ENCODE data around the gene LRRC8B. TPM values are rescaled to one million over a fixed set of nuclear protein-coding genes. Genes with fewer than 3 reads are reported as not detected.

LRRC8B gene
- polyA plus RNA-seq, 1 donor (not counting 4 experiments of a cell fraction or from before 2014, with no cell fraction given) = 1.5 TPM

DNA sequence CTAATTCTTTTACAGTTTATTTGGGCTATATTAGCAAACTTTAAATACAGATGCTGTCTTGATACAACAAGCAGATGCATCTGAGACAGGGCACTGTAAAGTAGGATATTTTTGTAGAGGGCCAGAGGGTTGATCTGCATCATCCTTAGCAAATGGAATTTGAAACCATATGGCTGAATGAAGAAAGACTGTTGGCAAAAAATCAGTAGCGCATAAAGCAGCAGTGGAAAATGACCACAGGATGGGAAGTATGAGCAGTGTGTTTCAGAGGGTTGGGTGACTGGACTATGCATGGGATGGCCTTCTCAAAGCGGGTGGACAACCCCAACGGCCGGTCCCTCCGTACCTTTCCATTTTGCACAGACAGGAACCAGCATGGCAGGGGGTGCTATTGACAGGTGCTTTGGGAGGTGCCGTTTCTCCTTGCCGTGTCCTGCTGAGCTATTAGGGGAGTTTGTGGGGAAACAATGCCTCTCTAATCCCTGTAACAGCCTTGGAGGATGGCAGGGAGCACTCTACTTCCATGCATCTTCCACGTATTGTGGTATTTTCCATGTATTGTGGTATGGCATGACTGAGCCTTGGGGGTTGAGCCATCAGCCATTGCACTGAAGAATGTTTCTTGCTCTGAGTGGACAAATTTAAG is 5.9 kb downstream of the LRRC8B start:
- no peak for FAIRE-seq

DNA sequence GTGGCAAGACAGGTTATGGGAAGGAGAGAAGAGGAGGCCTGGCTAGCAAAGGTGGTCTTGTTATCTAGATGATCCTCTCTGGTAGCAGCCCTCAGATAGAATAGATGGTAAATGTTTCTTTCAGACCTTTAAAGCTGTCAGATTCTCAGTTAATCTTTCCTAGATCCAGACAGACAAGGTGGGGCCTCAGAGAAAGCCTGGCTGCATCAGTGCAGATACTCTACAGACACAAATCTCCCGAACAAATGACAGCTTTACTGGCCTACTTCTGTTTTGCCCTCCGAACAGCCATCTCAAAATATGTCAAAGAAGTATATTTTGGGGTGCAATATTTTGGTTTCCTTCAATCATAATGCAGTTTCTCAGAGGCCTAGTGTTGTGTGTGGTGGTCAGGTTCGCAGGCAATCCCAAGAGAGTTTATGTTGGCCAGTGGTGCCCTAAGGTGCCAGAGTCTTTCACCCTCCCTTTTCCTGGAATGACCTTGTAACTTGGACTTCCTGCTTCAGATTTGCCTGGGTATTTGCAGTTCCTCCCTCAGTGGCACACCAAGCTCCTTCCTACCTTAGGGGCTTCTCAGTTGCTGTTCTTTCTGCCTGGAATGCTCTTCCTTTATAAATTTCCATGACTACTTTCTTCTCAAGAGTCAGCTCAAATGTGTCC is 7.0 kb downstream of the LRRC8B start:
- H3K36me3 ChIP-seq (ENCODE audit: control insufficient read depth in 2 of 2, extremely low read depth in 1 of 2, insufficient read depth in 2 of 2, low read length in 2 of 2) = no peaks in the 10 kb centered on the region
- H3K79me2 ChIP-seq (ENCODE audit: control insufficient read depth, insufficient read depth, low read length) = no peaks in the 10 kb centered on the region
- H3K4me1 ChIP-seq (ENCODE audit: control insufficient read depth, extremely low read depth, insufficient read depth, low read length) = no peaks in the 10 kb centered on the region
- no peak overlapping the region for H3K27ac ChIP-seq (ENCODE audit: control insufficient read depth, insufficient read depth, low read length)
- H3K4me2 ChIP-seq (ENCODE audit: control insufficient read depth, extremely low read depth, insufficient read depth, low read depth, low read length) = no peak overlapping the region
- no peak overlapping the region for H3K4me3 ChIP-seq (ENCODE audit: control insufficient read depth in 2 of 3, extremely low read depth in 1 of 3, insufficient read depth in 2 of 3, low read depth in 1 of 3, low read length in 3 of 3)
- H3K9ac ChIP-seq (ENCODE audit: control insufficient read depth, extremely low read depth, insufficient read depth, low read length) = no peak overlapping the region
- TF ChIP-seq, protein P1, sequence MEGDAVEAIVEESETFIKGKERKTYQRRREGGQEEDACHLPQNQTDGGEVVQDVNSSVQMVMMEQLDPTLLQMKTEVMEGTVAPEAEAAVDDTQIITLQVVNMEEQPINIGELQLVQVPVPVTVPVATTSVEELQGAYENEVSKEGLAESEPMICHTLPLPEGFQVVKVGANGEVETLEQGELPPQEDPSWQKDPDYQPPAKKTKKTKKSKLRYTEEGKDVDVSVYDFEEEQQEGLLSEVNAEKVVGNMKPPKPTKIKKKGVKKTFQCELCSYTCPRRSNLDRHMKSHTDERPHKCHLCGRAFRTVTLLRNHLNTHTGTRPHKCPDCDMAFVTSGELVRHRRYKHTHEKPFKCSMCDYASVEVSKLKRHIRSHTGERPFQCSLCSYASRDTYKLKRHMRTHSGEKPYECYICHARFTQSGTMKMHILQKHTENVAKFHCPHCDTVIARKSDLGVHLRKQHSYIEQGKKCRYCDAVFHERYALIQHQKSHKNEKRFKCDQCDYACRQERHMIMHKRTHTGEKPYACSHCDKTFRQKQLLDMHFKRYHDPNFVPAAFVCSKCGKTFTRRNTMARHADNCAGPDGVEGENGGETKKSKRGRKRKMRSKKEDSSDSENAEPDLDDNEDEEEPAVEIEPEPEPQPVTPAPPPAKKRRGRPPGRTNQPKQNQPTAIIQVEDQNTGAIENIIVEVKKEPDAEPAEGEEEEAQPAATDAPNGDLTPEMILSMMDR (optimal IDR thresholded peaks at IDR 0.05 in 1 of 3, IDR thresholded peaks at IDR 0.05 in 1 of 3, conservative IDR thresholded peaks at IDR 0.05 in 1 of 3; ENCODE audit: extremely low read depth in 1 of 3, insufficient read depth in 2 of 3, low read length in 3 of 3) = no peak
- no peak for TF ChIP-seq EZH2 (IDR thresholded peaks at IDR 0.05; ENCODE audit: low read length)
- DNase-seq (ENCODE audit: low read depth, low spot score) (no peak), FAIRE-seq (no peak)
- H3K27me3 ChIP-seq (ENCODE audit: control insufficient read depth, extremely low read depth, insufficient read depth, low read length) = no peaks in the 10 kb centered on the region
- dilution Hi-C loops (cut with MboI; ENCODE audit: extremely low pct_ligation_motif_present, low sequenced_read_pairs) = no loop called here
- no peak overlapping the region for H2AFZ ChIP-seq (ENCODE audit: control insufficient read depth, low read length)
- no peaks in the 10 kb centered on the region for H3K9me1 ChIP-seq (ENCODE audit: control insufficient read depth, extremely low read depth, insufficient read depth, low read length)
- no peaks in the 10 kb centered on the region for H3K9me3 ChIP-seq (ENCODE audit: control insufficient read depth, low read depth, low read length)
- no peaks in the 10 kb centered on the region for H4K20me1 ChIP-seq (ENCODE audit: control insufficient read depth, extremely low read depth, insufficient read depth, low read length)

More for the DNA sequence above, 5.9 kb downstream of the LRRC8B start:
- H2AFZ ChIP-seq (ENCODE audit: control insufficient read depth, low read length) = no peak overlapping the region
- no peaks in the 10 kb centered on the region for H3K9me1 ChIP-seq (ENCODE audit: control insufficient read depth, extremely low read depth, insufficient read depth, low read length)
- H3K27ac ChIP-seq (ENCODE audit: control insufficient read depth, insufficient read depth, low read length) = no peak overlapping the region
- no peak overlapping the region for H3K4me3 ChIP-seq (ENCODE audit: control insufficient read depth in 2 of 3, extremely low read depth in 1 of 3, insufficient read depth in 2 of 3, low read depth in 1 of 3, low read length in 3 of 3)
- TF ChIP-seq, protein P1 (optimal IDR thresholded peaks at IDR 0.05 in 1 of 3, IDR thresholded peaks at IDR 0.05 in 1 of 3, conservative IDR thresholded peaks at IDR 0.05 in 1 of 3; ENCODE audit: extremely low read depth in 1 of 3, insufficient read depth in 2 of 3, low read length in 3 of 3) = no peak
- TF ChIP-seq EZH2 (IDR thresholded peaks at IDR 0.05; ENCODE audit: low read length) = no peak
- DNase-seq (ENCODE audit: low read depth, low spot score) = no peak
- no peak overlapping the region for H3K9ac ChIP-seq (ENCODE audit: control insufficient read depth, extremely low read depth, insufficient read depth, low read length)
- no peaks in the 10 kb centered on the region for H3K36me3 ChIP-seq (ENCODE audit: control insufficient read depth in 2 of 2, extremely low read depth in 1 of 2, insufficient read depth in 2 of 2, low read length in 2 of 2)
- dilution Hi-C loops (cut with MboI; ENCODE audit: extremely low pct_ligation_motif_present, low sequenced_read_pairs) = no loop called here
- no peaks in the 10 kb centered on the region for H3K79me2 ChIP-seq (ENCODE audit: control insufficient read depth, insufficient read depth, low read length)
- no peaks in the 10 kb centered on the region for H3K9me3 ChIP-seq (ENCODE audit: control insufficient read depth, low read depth, low read length)
- no peaks in the 10 kb centered on the region for H3K27me3 ChIP-seq (ENCODE audit: control insufficient read depth, extremely low read depth, insufficient read depth, low read length)
- no peaks in the 10 kb centered on the region for H4K20me1 ChIP-seq (ENCODE audit: control insufficient read depth, extremely low read depth, insufficient read depth, low read length)
- H3K4me1 ChIP-seq (ENCODE audit: control insufficient read depth, extremely low read depth, insufficient read depth, low read length) = peaks cover under 1% of the 10 kb centered on the region
- no peak overlapping the region for H3K4me2 ChIP-seq (ENCODE audit: control insufficient read depth, extremely low read depth, insufficient read depth, low read depth, low read length)
